DMS153 (cell line): ENCODE results near the gene GYG2.
"Not testable (repeated sequence)": the region's sequence is repeated elsewhere in the genome, so short reads cannot be mapped to it uniquely, and the experiment has no call there.

Source experiments
- DNase-seq: peaks from one replicate; lab custom pipeline; 2025; lab: John Stamatoyannopoulos, UW

GYG2 gene

DNA sequence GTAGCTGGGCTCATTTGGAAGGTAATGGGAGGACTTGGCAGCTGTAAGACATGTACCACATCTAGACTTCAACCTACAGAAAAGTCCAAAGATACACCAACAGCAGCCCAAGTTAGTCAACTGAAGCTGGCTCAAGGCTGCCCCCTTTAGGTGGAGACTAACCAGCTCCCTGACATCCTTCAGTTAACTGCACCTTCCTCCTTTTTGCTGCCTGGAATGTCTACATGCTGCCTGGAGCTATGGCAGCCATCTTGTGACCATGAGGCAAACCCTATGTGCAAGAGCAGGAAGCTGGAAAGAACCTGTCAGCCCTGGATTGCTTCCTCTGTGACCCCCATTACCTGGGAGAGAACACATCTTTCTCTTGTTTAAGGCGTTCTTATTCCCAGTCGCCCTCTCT, 74.6 kb downstream of the GYG2 start:
- no peak for DNase-seq

GRCh38 chrX:2907295-2907694, 78.6 kb downstream of the GYG2 start:
- DNase-seq, result no peak

DNA sequence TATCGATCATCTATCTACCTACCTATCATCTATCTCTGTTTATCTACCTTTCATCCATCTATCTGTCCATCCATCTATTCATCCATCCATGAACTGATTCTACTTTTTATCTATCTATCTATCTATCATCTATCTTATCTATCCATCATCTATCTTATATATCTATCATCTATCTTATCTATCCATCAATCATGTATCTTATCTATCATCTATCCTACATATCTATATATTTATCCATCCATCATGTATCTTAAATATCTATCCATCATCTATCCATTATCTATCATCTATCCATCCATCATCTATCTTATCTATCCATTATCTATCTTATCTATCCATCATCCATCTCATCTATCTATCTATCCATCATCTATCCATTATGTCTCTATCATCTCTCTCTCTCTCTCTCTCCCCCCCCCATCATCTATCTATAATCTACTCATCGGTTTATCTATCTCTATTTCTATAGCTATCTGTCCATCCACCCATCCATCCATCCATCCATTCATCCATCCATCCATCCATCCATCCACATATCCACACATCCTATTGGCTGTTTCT, 79.5 kb downstream of the GYG2 start:
- DNase-seq, result no peak

DNA sequence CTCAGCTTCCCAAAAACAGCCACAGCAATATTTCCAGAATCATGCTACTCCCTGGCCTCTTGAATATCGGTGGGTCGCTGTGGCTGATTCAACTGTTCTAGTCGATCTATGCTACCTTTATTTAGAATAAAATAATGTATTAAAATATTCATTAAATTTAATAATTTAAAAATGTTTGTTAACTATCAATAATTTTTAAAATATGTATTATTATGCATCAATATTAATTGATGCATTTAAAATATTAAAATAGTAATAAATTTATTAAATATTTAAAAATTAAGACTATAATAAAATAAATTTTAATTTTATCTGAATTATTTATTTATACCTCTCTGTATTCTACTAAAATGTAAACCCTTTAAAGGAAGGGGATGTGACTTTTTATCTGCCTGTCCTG, 81.4 kb downstream of the GYG2 start:
- DNase-seq, result no peak

DNA sequence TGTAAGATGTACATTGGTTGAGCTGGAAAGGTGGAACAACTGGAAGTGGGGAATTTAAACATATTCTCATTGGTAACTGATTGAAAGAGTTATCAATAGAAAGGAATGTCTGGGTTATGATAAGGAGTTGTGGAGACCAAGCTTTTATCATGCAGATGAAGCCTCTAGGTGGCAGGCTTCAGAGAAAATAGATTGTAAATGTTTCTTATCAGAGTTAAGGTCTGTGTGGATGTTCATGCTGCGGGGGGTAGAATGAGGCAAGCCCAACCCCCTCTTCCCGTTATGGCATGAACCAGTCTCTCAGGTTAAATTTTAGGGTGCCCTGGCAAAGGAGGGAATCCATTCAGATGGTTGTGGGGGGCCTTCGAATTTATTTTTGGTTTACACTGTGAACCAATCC, 84.4 kb downstream of the GYG2 start:
- no peak for DNase-seq

DNA sequence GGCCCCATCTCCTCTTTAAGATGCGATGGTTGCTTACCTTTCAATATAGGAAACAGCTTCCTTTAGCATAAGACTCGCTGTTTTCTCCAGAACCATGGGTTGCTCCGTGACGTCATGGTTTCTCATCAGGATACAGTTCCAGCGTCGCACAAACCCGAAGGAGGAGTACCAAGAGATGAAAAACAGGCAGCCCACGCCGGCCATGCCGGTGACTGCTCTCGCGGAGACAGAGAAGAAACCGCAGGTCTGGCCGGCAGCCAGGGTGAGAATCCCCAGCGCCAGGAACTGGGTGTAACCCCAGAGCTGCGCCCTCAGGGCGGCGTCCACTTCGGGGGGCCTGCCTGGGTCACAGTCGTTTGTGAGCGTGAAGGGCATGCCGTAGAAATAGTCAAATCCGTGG, 89.0 kb downstream of the GYG2 start:
- DNase-seq, result no peak

GRCh38 chrX:2921193-2921592, 92.5 kb downstream of the GYG2 start:
- no peak for DNase-seq

DNA sequence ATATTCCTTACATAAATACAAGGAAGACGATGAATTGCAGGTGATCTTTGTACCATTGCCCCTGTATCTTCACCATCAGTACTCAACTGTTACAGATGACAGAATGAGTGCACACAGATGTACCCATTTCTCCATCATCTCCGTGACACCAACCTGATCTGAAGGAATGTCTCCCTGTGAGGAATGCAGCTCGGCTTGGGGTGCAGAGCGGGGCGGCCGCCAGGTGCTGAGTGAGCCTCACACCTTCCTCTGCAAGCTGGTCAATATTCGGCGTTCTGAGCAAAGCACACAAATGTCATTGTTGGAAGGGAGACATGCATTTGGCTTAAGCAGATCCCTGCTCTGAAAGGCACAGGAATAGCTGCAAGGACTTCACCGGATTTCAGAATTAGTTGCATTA, 93.0 kb downstream of the GYG2 start:
- DNase-seq, result no peak

DNA sequence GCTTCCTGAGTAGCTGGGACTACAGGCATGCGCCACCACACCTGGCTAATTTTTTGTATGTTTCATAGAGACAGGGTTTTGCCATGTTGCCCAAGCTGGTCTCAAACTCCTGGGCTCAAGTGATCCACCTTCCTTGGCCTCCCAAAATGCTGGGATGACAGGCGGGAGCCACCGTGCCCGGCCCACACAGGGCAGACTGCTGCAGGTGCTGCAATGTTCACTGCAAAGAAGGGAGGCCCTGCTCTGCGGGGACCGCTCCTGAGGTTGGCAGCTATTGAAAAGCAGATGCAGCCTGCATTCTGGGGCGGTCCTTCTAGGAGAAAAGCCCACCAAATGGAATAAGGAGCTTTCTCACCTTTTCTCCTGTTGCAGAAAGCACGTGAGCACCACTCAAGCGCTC, 95.4 kb downstream of the GYG2 start:
- no peak for DNase-seq

- DNase-seq, result not testable (repeated sequence)
Measured at GRCh38 chrX:2926255-2926654, 97.5 kb downstream of the GYG2 start.

DNA sequence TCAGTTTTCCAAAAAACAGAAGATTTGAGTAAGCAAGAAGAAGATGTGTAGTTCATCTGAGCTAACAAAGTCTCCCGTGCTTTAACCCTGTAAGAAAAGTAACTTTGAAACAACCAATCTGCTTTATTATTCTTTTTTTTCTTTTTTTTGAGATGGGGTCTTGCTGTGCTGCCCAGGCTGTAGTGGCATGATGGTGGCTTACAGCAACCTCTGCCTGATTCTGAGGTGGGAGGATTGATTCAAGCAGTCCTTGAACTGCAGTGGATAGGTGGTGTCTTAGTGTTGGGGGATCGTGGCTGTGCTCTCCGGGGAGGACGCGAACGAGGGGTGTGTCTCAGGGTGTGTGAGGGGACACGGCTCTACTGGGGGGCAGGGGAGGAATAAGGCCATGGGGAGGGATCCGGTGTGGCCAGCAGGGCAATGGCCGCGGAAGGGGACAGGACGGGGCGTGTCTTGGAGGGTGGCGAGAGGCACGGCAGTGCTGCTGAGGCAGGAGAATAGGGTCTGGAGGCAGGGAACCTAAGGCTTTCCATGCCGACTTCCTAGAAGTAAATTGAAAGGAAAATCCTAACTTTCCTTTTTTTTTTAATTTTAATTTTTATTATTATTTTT, 98.0 kb downstream of the GYG2 start:
- DNase-seq, result no peak

DNA sequence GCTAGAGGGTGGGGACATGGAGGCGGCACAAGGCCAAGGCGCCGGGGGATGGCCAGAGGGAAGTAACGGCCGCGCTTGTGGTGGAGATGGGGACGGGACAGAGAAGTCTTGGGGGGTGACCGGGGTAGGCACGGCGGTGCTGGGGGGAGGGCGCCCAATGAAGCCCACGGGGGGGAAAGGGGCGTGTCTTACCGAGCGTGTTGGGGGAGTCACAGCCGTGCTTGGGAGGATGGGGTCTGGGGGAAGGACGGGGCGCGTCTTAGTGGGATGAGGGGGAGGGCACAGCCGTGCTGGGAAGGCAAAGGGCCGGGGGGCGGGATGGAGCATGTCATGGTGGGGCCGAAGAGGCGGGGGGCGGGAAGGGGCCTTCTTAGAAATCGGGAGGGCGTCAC, 99.5 kb downstream of the GYG2 start:
- DNase-seq, result no peak

GRCh38 chrX:2928583-2929434, 100.1 kb downstream of the GYG2 start, which contains the start of gene ARSD:
ARSD (minus strand) TSS chrX:2929339; CDS start chrX:2929275, 64 bp downstream.
- no peak for DNase-seq

GRCh38 chrX:2931155-2931554, 102.4 kb downstream of the GYG2 start:
- DNase-seq, result no peak

GRCh38 chrX:2931612-2932011, 102.9 kb downstream of the GYG2 start:
- DNase-seq, result no peak
